Loucy (cell line): ENCODE measurements around the gene CNTNAP2.

ENCODE experiments used
- H2AFZ ChIP-seq: fragments of 200-600 bp; sonication (generic); 2 replicates; pipeline ENCODE4 v1.6.0; 2016; ENCODE audit warnings: antibody characterized with exemption, mild to moderate bottlenecking, low read length, moderate library complexity
- H3F3A ChIP-seq: fragments of 200-600 bp; 2 replicates; pipeline ENCODE4 v1.6.0; 2016; ENCODE audit warnings: antibody characterized with exemption, low read depth, mild to moderate bottlenecking
- H3K27me3 ChIP-seq: fragments of 200-600 bp; sonication (generic); 2 replicates; pipeline ENCODE4 v1.6.1; 2014; ENCODE audit warnings: low read length, mild to moderate bottlenecking; ENCODE audit not compliant: insufficient read depth, poor library complexity, severe bottlenecking
- H3K36me3 ChIP-seq: fragments of 200-600 bp; sonication (generic); 2 replicates; pipeline ENCODE4 v1.6.1; 2016; ENCODE audit warnings: low read length; ENCODE audit not compliant: insufficient read depth
- H3K4me1 ChIP-seq: fragments of 200-600 bp; sonication (generic); 2 replicates; pipeline ENCODE4 v1.5.1; 2014; ENCODE audit warnings: low read length, mild to moderate bottlenecking; ENCODE audit not compliant: insufficient read depth, poor library complexity, severe bottlenecking
- H3K4me2 ChIP-seq: fragments of 200-600 bp; sonication (generic); 2 replicates; pipeline ENCODE4 v1.6.0; 2014; ENCODE audit warnings: antibody characterized with exemption, low read length, low read depth, mild to moderate bottlenecking; ENCODE audit not compliant: poor library complexity, severe bottlenecking
- H3K4me3 ChIP-seq: fragments of 200-600 bp; sonication (generic); 2 replicates; pipeline ENCODE4 v1.5.1; 2014; ENCODE audit warnings: low read length, mild to moderate bottlenecking, mixed read lengths; ENCODE audit not compliant: poor library complexity, severe bottlenecking
- H3K79me2 ChIP-seq: fragments of 200-600 bp; sonication (generic); 2 replicates; pipeline ENCODE4 v1.6.1; 2014; ENCODE audit warnings: low read length; ENCODE audit not compliant: insufficient read depth
- H3K9ac ChIP-seq: fragments of 200-600 bp; sonication (generic); 2 replicates; pipeline ENCODE4 v1.6.0; 2014; ENCODE audit warnings: mild to moderate bottlenecking, low read depth, low read length, moderate library complexity; ENCODE audit not compliant: poor library complexity, severe bottlenecking
- H3K9me2 ChIP-seq: fragments of 200-600 bp; sonication (generic); replicated peaks from 2 replicates; pipeline ENCODE4 v1.6.1; 2016; ENCODE audit warnings: low read depth, low read length, mixed read lengths
- H3K9me3 ChIP-seq: fragments of 200-600 bp; sonication (generic); 2 replicates; pipeline ENCODE4 v1.6.1; 2014; ENCODE audit warnings: mild to moderate bottlenecking, antibody characterized with exemption, low read length, low read depth; ENCODE audit not compliant: insufficient read depth
- H4K20me1 ChIP-seq: fragments of 200-600 bp; sonication (generic); 2 replicates; pipeline ENCODE4 v1.6.0; 2014; ENCODE audit warnings: antibody characterized with exemption, low read length, mild to moderate bottlenecking; ENCODE audit not compliant: insufficient read depth, poor library complexity, severe bottlenecking
- EZH2phosphoT487 ChIP-seq: fragments of 200-600 bp; IDR thresholded peaks from 2 replicates; pipeline ENCODE4 v1.6.1; 2018; ENCODE audit warnings: antibody characterized with exemption, mild to moderate bottlenecking, moderate library complexity, borderline replicate concordance
- TF ChIP-seq, protein P1 (sequence below): fragments of 200-600 bp; sonication (generic); conservative IDR thresholded peaks from 2 replicates; pipeline ENCODE4 v1.5.1; 2014; ENCODE audit warnings: mild to moderate bottlenecking, antibody characterized with exemption, low read length

The CNTNAP2 gene

GRCh38 chr7:148456351-148456750, 2339.8 kb downstream of the CNTNAP2 start:
- Histone ChIP-seq H3K36me3 (no peaks in the 10 kb centered on the region), H3K9me2 (no peaks in the 10 kb centered on the region), H3K4me2 (no peak overlapping the region), H3K9me3 (no peaks in the 10 kb centered on the region; the same call in 1 of the 2 replicates), H3K4me3 (no peak overlapping the region), H3K79me2 (no peaks in the 10 kb centered on the region), H2AFZ (no peak overlapping the region), H3K27me3 (no peaks in the 10 kb centered on the region), H3K9ac (no peak overlapping the region), H3F3A (no peaks in the 10 kb centered on the region), H4K20me1 (no peaks in the 10 kb centered on the region), H3K4me1 (no peaks in the 10 kb centered on the region)
- TF ChIP-seq, protein P1, sequence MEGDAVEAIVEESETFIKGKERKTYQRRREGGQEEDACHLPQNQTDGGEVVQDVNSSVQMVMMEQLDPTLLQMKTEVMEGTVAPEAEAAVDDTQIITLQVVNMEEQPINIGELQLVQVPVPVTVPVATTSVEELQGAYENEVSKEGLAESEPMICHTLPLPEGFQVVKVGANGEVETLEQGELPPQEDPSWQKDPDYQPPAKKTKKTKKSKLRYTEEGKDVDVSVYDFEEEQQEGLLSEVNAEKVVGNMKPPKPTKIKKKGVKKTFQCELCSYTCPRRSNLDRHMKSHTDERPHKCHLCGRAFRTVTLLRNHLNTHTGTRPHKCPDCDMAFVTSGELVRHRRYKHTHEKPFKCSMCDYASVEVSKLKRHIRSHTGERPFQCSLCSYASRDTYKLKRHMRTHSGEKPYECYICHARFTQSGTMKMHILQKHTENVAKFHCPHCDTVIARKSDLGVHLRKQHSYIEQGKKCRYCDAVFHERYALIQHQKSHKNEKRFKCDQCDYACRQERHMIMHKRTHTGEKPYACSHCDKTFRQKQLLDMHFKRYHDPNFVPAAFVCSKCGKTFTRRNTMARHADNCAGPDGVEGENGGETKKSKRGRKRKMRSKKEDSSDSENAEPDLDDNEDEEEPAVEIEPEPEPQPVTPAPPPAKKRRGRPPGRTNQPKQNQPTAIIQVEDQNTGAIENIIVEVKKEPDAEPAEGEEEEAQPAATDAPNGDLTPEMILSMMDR: no peak
- TF ChIP-seq EZH2phosphoT487: no peak

DNA sequence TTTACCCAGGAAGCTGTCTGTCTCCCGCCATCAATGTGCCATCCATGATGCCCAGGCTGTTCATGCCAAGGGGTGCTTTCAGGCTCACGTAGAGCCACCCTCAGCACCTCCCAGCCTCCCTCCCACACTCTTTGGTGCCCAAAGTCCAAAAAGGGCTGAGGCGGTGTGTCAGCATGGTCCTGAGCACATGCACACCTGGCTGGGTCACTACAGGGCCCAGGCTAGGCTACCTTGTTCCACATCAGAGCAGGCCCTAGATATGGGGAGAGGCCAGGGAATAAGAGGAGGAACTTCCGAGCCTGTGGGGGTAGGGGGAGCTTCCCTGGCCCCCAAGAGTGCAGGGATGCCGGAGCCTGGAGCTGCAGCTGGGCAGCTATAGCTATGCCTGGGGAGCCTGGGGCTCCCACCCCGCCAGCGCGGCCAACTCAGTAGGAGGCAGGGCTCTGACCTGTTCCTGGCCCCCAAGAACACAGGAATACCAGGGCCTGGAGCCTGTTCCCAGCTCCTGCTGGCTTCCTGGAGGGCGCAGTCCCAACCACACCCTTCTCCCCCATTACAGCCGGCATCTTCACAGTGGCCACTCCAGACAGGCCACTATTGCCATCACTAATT, 2340.8 kb downstream of the CNTNAP2 start:
- H3K9me3 ChIP-seq: no peaks in the 10 kb centered on the region; the same call in 1 of the 2 replicates
- H3K36me3 ChIP-seq: no peaks in the 10 kb centered on the region
- H4K20me1 ChIP-seq: no peaks in the 10 kb centered on the region
- no peak overlapping the region for H3K4me2 ChIP-seq
- no peaks in the 10 kb centered on the region for H3F3A ChIP-seq
- no peak overlapping the region for H2AFZ ChIP-seq
- no peaks in the 10 kb centered on the region for H3K4me1 ChIP-seq
- H3K9ac ChIP-seq: no peak overlapping the region
- no peaks in the 10 kb centered on the region for H3K9me2 ChIP-seq
- no peaks in the 10 kb centered on the region for H3K27me3 ChIP-seq
- H3K4me3 ChIP-seq: no peak overlapping the region
- TF ChIP-seq, protein P1: no peak
- TF ChIP-seq EZH2phosphoT487: no peak
- no peaks in the 10 kb centered on the region for H3K79me2 ChIP-seq

- Histone ChIP-seq H3K4me3 (no peak overlapping the region), H2AFZ (no peak overlapping the region), H3K9ac (no peak overlapping the region), H3K36me3 (no peaks in the 10 kb centered on the region), H3K4me2 (no peak overlapping the region), H4K20me1 (no peaks in the 10 kb centered on the region), H3F3A (no peaks in the 10 kb centered on the region), H3K9me2 (no peaks in the 10 kb centered on the region), H3K27me3 (no peaks in the 10 kb centered on the region), H3K4me1 (no peaks in the 10 kb centered on the region), H3K79me2 (no peaks in the 10 kb centered on the region), H3K9me3 (no peaks in the 10 kb centered on the region; the same call in 1 of the 2 replicates)
- no peak for TF ChIP-seq EZH2phosphoT487
- TF ChIP-seq, protein P1: no peak
Observed at GRCh38 chr7:148458263-148458662, 2341.7 kb downstream of the CNTNAP2 start.
